Mesendoderm (in vitro differentiated cells): ENCODE results near the gene SF3A1.

Source experiments
- DNase-seq: peaks from one replicate; pipeline ENCODE4 v3.0.0; 2013
- H2AK5ac ChIP-seq: 2 replicates; pipeline ENCODE4 v1.6.1; 2013; ENCODE audit warnings: low read length, inconsistent platforms
- H2BK120ac ChIP-seq: 2 replicates; pipeline ENCODE4 v1.6.1; 2013; ENCODE audit warnings: low read depth, mild to moderate bottlenecking, low read length, moderate library complexity, mixed read lengths
- H2BK15ac ChIP-seq: replicated peaks from 2 replicates; pipeline ENCODE4 v1.6.1; 2013; ENCODE audit warnings: low read depth, mild to moderate bottlenecking, moderate library complexity
- H2BK5ac ChIP-seq: 2 replicates; pipeline ENCODE4 v1.6.1; 2013; ENCODE audit warnings: low read length, inconsistent platforms
- H3K18ac ChIP-seq: 2 replicates; pipeline ENCODE4 v1.6.1; 2013; ENCODE audit warnings: mild to moderate bottlenecking, low read length, mixed read lengths
- H3K23ac ChIP-seq: one replicate; pipeline ENCODE4 v1.6.1; 2013; ENCODE audit warnings: low read length
- H3K27ac ChIP-seq: 2 replicates; pipeline ENCODE4 v1.5.1; 2013; ENCODE audit warnings: low read depth, mild to moderate bottlenecking, inconsistent platforms, low read length, moderate library complexity
- H3K27me3 ChIP-seq: 2 replicates; pipeline ENCODE4 v1.6.1; 2013; ENCODE audit warnings: low read length, control low read depth, mild to moderate bottlenecking, inconsistent platforms; ENCODE audit not compliant: insufficient read depth, poor library complexity
- H3K36me3 ChIP-seq: 2 replicates; pipeline ENCODE4 v1.6.1; 2013; ENCODE audit warnings: low read length, inconsistent platforms; ENCODE audit not compliant: control insufficient read depth, insufficient read depth
- H3K4ac ChIP-seq: one replicate; pipeline ENCODE4 v1.6.1; 2013; ENCODE audit warnings: low read depth, mild to moderate bottlenecking, low read length, moderate library complexity
- H3K4me1 ChIP-seq: 2 replicates; pipeline ENCODE4 v1.6.1; 2013; ENCODE audit warnings: low read depth, low read length, inconsistent platforms; ENCODE audit not compliant: control insufficient read depth
- H3K4me2 ChIP-seq: 2 replicates; pipeline ENCODE4 v1.6.1; 2013; ENCODE audit warnings: low read length
- H3K4me3 ChIP-seq: 2 replicates; pipeline ENCODE4 v1.5.1; 2013; ENCODE audit warnings: mild to moderate bottlenecking, low read length
- H3K56ac ChIP-seq: one replicate; pipeline ENCODE4 v1.6.1; 2013; ENCODE audit warnings: low read length
- H3K79me1 ChIP-seq: 2 replicates; pipeline ENCODE4 v1.6.1; 2013; ENCODE audit warnings: low read length, inconsistent platforms
- H3K79me2 ChIP-seq: 2 replicates; pipeline ENCODE4 v1.6.1; 2013; ENCODE audit warnings: mild to moderate bottlenecking, low read length; ENCODE audit not compliant: control insufficient read depth, insufficient read depth
- H3K9ac ChIP-seq: 2 replicates; pipeline ENCODE4 v1.6.1; 2013; ENCODE audit warnings: low read length, inconsistent platforms
- H4K5ac ChIP-seq: one replicate; pipeline ENCODE4 v1.6.1; 2013; ENCODE audit warnings: low read length
- H4K8ac ChIP-seq: one replicate; pipeline ENCODE4 v1.6.1; 2013; ENCODE audit warnings: low read depth, mild to moderate bottlenecking, control low read depth, low read length, moderate library complexity
- WGBS: extraction: QIAGEN DNeasy Blood & Tissue Kit; methylation state at CpG from one replicate; pipeline ENCODE4 v1.1.7; 2013; ENCODE audit warnings: low lambda C conversion rate, missing lambda C conversion rate; ENCODE audit not compliant: insufficient coverage; ENCODE audit errors: extremely low coverage; 5-methylcytosine and 5-hydroxymethylcytosine counted together

The SF3A1 gene

GRCh38 chr22:30320021-30320556 is 36.6 kb downstream of the SF3A1 start:
- no peak overlapping the region for H2AK5ac ChIP-seq
- no peak for DNase-seq
- H3K4me2 ChIP-seq: no peak overlapping the region
- no peak overlapping the region for H3K27ac ChIP-seq
- H4K5ac ChIP-seq: no peak overlapping the region
- no peak overlapping the region for H3K56ac ChIP-seq
- no peaks in the 10 kb centered on the region for H3K79me2 ChIP-seq
- no CpG with 5 or more reads among the region's 3 CpGs for WGBS
- H3K79me1 ChIP-seq: no peaks in the 10 kb centered on the region
- no peaks in the 10 kb centered on the region for H3K4me1 ChIP-seq
- H3K18ac ChIP-seq: no peak overlapping the region
- H3K23ac ChIP-seq: no peak overlapping the region
- no peak overlapping the region for H2BK120ac ChIP-seq
- no peak overlapping the region for H3K4ac ChIP-seq
- no peak overlapping the region for H3K9ac ChIP-seq
- H3K36me3 ChIP-seq: no peaks in the 10 kb centered on the region
- H2BK15ac ChIP-seq: no peak overlapping the region
- H4K8ac ChIP-seq: no peak overlapping the region
- H3K27me3 ChIP-seq: no peaks in the 10 kb centered on the region
- no peak overlapping the region for H2BK5ac ChIP-seq
- no peak overlapping the region for H3K4me3 ChIP-seq

- Histone ChIP-seq H3K9ac (no peak overlapping the region), H4K8ac (no peak overlapping the region), H3K27ac (no peak overlapping the region), H3K27me3 (no peaks in the 10 kb centered on the region), H3K4me1 (no peaks in the 10 kb centered on the region), H3K23ac (no peak overlapping the region), H2BK120ac (no peak overlapping the region), H2BK5ac (no peak overlapping the region), H3K36me3 (no peaks in the 10 kb centered on the region), H3K4me2 (no peak overlapping the region), H3K56ac (no peak overlapping the region), H4K5ac (no peak overlapping the region), H3K79me2 (no peaks in the 10 kb centered on the region), H2AK5ac (no peak overlapping the region), H3K4me3 (no peak overlapping the region), H2BK15ac (no peak overlapping the region), H3K79me1 (no peaks in the 10 kb centered on the region), H3K4ac (no peak overlapping the region), H3K18ac (no peak overlapping the region)
- peak; percentile 37 for DNase-seq
- WGBS: no CpG with 5 or more reads among the region's 7 CpGs
Measured at GRCh38 chr22:30318799-30319419, 37.8 kb downstream of the SF3A1 start.

- DNase-seq: no peak
- no peak overlapping the region for H4K5ac ChIP-seq
- WGBS: no CpG with 5 or more reads among the region's 1 CpG
- H2BK5ac ChIP-seq: no peak overlapping the region
- H3K27ac ChIP-seq: no peak overlapping the region
- H3K4me1 ChIP-seq: no peaks in the 10 kb centered on the region
- no peak overlapping the region for H3K56ac ChIP-seq
- H3K23ac ChIP-seq: no peak overlapping the region
- no peaks in the 10 kb centered on the region for H3K79me2 ChIP-seq
- H3K79me1 ChIP-seq: no peaks in the 10 kb centered on the region
- no peak overlapping the region for H3K4me3 ChIP-seq
- no peak overlapping the region for H2BK120ac ChIP-seq
- H3K27me3 ChIP-seq: no peaks in the 10 kb centered on the region
- H2BK15ac ChIP-seq: no peak overlapping the region
- H3K9ac ChIP-seq: no peak overlapping the region
- no peak overlapping the region for H3K4ac ChIP-seq
- H2AK5ac ChIP-seq: no peak overlapping the region
- no peaks in the 10 kb centered on the region for H3K36me3 ChIP-seq
- H4K8ac ChIP-seq: no peak overlapping the region
- H3K18ac ChIP-seq: no peak overlapping the region
- no peak overlapping the region for H3K4me2 ChIP-seq
Measured at GRCh38 chr22:30317778-30318177, 38.9 kb downstream of the SF3A1 start.

- no peak overlapping the region for H3K4me2 ChIP-seq
- no peak overlapping the region for H3K9ac ChIP-seq
- no peak for DNase-seq
- no peaks in the 10 kb centered on the region for H3K79me2 ChIP-seq
- H3K79me1 ChIP-seq: no peaks in the 10 kb centered on the region
- H4K5ac ChIP-seq: no peak overlapping the region
- no peak overlapping the region for H3K27ac ChIP-seq
- no peak overlapping the region for H2BK5ac ChIP-seq
- peaks cover under 1% of the 10 kb centered on the region for H3K4me1 ChIP-seq
- H3K18ac ChIP-seq: no peak overlapping the region
- H3K4me3 ChIP-seq: no peak overlapping the region
- H2BK15ac ChIP-seq: no peak overlapping the region
- H3K36me3 ChIP-seq: no peaks in the 10 kb centered on the region
- H3K23ac ChIP-seq: no peak overlapping the region
- H2BK120ac ChIP-seq: no peak overlapping the region
- H4K8ac ChIP-seq: no peak overlapping the region
- H2AK5ac ChIP-seq: no peak overlapping the region
- H3K4ac ChIP-seq: no peak overlapping the region
- no CpG with 5 or more reads among the region's 2 CpGs for WGBS
- no peak overlapping the region for H3K56ac ChIP-seq
- no peaks in the 10 kb centered on the region for H3K27me3 ChIP-seq
Measured at GRCh38 chr22:30315962-30316576, 40.6 kb downstream of the SF3A1 start.

- no peak overlapping the region for H2BK120ac ChIP-seq
- H3K4me1 ChIP-seq: peaks cover 3% of the 10 kb centered on the region
Measured at GRCh38 chr22:30314915-30315314, 41.8 kb downstream of the SF3A1 start.

More at GRCh38 chr22:30314915-30315314, 41.8 kb downstream of the SF3A1 start:
- no peak overlapping the region for H4K8ac ChIP-seq
- H3K9ac ChIP-seq: no peak overlapping the region
- H3K4me3 ChIP-seq: no peak overlapping the region
- H4K5ac ChIP-seq: no peak overlapping the region
- no peaks in the 10 kb centered on the region for H3K79me2 ChIP-seq
- H2BK15ac ChIP-seq: no peak overlapping the region
- H3K4ac ChIP-seq: no peak overlapping the region
- H3K36me3 ChIP-seq: no peaks in the 10 kb centered on the region
- no peak overlapping the region for H3K4me2 ChIP-seq
- H3K27me3 ChIP-seq: no peaks in the 10 kb centered on the region
- DNase-seq: peak; percentile 31
- H3K18ac ChIP-seq: no peak overlapping the region
- H3K56ac ChIP-seq: no peak overlapping the region
- no peaks in the 10 kb centered on the region for H3K79me1 ChIP-seq
- H3K27ac ChIP-seq: no peak overlapping the region
- no CpG with 5 or more reads among the region's 8 CpGs for WGBS
- H3K23ac ChIP-seq: no peak overlapping the region
- H2AK5ac ChIP-seq: no peak overlapping the region
- H2BK5ac ChIP-seq: no peak overlapping the region
